Duodenal mucosa (tissue), 2 donors: ENCODE measurements around the gene SUGCT.

ENCODE experiments used
- H3K27ac ChIP-seq: one replicate; pipeline ENCODE4 v1.7.0; 2013; ENCODE audit warnings: low read depth, low read length
- H3K27me3 ChIP-seq, 2 donors: one replicate each; pipeline ENCODE4 v1.7.0; 2013; ENCODE audit warnings: low read length in 2 of 2, control low read depth in 1 of 2; ENCODE audit not compliant: insufficient read depth in 2 of 2, control insufficient read depth in 1 of 2
- H3K36me3 ChIP-seq, 2 donors: one replicate each; pipeline ENCODE4 v1.7.0; 2013; ENCODE audit warnings: low read length in 2 of 2, control low read depth in 1 of 2; ENCODE audit not compliant: insufficient read depth in 2 of 2, control insufficient read depth in 1 of 2
- H3K4me1 ChIP-seq, 2 donors: one replicate each; pipeline ENCODE4 v1.7.0; 2013; ENCODE audit warnings: low read length in 2 of 2, control low read depth in 1 of 2; ENCODE audit not compliant: insufficient read depth in 2 of 2, control insufficient read depth in 1 of 2
- H3K4me3 ChIP-seq, 2 donors: one replicate each; pipeline ENCODE4 v1.7.0; 2013; ENCODE audit warnings: low read length in 2 of 2, low read depth in 1 of 2
- H3K9ac ChIP-seq, 2 donors: one replicate each; pipeline ENCODE4 v1.7.0; 2013; ENCODE audit warnings: low read length in 2 of 2, low read depth in 1 of 2
- H3K9me3 ChIP-seq, 2 donors: one replicate each; pipeline ENCODE4 v1.7.0; 2013; ENCODE audit warnings: low read length in 2 of 2, control low read depth in 1 of 2; ENCODE audit not compliant: control insufficient read depth in 1 of 2

SUGCT gene

DNA sequence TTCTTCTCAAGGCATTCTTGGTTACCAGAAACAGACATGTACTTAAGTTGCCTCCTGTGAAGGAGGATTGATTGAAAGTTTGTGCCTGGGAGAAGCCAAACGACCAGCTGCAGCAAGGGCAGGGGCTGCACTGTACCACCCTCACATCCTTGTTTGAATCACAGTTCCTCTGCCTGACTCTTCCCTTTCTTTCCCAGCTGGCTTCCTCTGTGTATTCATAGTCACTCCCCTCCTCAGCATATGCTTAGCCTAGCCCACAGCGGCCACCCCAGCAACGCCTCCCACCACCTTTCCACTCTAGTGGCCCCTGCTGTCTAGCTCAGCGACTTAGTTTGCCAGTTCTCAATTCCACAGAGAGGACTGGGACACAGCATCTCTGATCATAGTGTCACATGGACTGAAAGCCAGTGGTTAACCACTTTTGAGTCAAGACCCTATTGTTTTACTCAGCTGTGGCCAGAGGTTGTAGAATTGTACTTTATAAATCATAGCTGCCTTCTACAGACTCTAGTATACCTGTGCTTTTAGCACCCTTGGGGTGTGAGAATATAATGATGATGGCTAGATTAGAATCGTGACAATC lies 643.0 kb downstream of the SUGCT start:
- no peak overlapping the region for H3K27ac ChIP-seq
- H3K36me3 ChIP-seq: no peaks in the 10 kb centered on the region
- no peaks in the 10 kb centered on the region for H3K4me1 ChIP-seq
- no peaks in the 10 kb centered on the region for H3K9me3 ChIP-seq
- H3K9ac ChIP-seq: no peak overlapping the region
- H3K4me3 ChIP-seq: no peak overlapping the region
- no peaks in the 10 kb centered on the region for H3K27me3 ChIP-seq

DNA sequence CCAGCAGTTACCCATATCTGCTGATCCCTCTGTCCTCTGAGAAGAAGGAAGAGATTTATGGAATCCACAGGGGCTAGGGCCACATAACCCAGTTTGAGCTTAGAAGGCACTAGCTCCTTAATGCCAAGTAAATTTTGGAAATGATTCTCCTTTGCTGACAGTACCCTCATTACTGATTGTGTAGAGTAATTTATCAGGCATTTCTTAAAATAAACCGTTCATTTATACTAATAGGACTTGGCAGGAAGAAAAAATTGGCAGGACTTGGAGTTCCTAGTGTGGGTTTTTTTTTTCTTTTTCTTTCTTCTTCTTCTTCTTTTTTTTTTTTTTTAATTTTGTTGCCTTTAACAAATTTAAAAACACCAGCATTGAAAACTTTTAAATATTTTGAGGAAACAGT lies 645.7 kb downstream of the SUGCT start:
- H3K4me3 ChIP-seq: no peak overlapping the region
- H3K9ac ChIP-seq: no peak overlapping the region
- no peaks in the 10 kb centered on the region for H3K27me3 ChIP-seq
- no peak overlapping the region for H3K27ac ChIP-seq
- H3K4me1 ChIP-seq: no peaks in the 10 kb centered on the region
- no peaks in the 10 kb centered on the region for H3K9me3 ChIP-seq
- no peaks in the 10 kb centered on the region for H3K36me3 ChIP-seq

DNA sequence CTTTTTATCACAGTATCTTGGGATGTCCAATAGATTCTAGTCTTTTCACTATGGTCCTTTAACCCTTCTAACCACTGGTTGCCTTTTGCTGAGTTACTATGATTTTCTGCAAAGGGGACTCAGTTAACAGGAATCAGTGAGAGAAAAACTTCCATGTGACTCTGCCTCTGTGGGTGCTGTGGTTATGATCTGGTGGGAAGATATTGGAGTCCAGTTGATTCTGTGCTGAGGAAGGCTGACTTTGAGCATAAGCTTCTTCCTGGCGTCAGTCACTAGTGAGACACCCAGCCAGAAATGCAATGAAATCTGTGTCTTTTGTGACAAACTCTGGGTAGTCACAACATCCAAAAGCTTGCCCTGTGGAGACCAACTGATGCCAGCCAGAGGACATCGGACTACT lies 648.0 kb downstream of the SUGCT start:
- Histone ChIP-seq H3K36me3 (no peaks in the 10 kb centered on the region), H3K27me3 (no peaks in the 10 kb centered on the region), H3K9me3 (no peaks in the 10 kb centered on the region), H3K4me3 (no peak overlapping the region), H3K9ac (no peak overlapping the region), H3K27ac (no peak overlapping the region), H3K4me1 (no peaks in the 10 kb centered on the region)

DNA sequence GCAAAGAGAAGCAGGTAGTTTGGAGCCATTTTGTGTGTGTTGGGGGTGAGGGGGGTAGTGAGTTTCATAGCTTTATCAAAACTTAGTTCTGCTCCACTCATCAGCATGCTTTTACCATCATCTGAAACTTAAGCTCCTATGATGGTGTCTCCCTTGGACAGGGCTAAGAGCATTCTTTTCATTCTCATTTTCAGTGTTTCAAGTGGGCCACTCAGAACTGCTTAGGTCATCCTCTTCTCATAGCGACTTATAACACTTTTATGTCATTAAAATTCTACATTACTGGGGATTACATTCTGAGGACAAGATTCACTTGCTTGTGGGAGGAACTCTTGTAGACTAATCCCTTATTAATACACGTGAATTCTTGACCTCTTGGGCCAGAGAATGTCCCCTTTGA lies 649.4 kb downstream of the SUGCT start:
- H3K4me3 ChIP-seq: no peak overlapping the region
- H3K9me3 ChIP-seq: no peaks in the 10 kb centered on the region
- H3K27me3 ChIP-seq: no peaks in the 10 kb centered on the region
- H3K27ac ChIP-seq: no peak overlapping the region
- no peaks in the 10 kb centered on the region for H3K36me3 ChIP-seq
- no peak overlapping the region for H3K9ac ChIP-seq
- no peaks in the 10 kb centered on the region for H3K4me1 ChIP-seq

DNA sequence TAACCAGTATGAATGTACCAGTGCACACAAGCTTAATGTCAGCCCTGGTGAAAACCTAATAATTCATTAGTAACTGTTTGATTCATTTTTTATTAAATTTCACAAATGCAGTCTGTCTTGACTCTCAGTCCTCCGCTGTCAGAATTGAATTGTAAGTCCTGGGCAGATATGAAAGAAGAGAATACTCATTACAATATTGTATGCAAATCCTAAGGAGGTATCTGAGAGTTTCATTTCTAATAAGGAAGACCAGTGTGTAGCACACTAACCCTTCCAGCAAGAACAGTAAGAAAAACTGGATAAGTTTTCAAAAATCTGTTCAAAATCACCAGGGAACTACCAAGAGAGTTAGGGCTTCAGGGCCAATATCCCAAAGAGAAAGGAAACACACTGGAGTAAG lies 652.1 kb downstream of the SUGCT start:
- Histone ChIP-seq H3K9me3 (no peaks in the 10 kb centered on the region), H3K4me1 (no peaks in the 10 kb centered on the region), H3K9ac (no peak overlapping the region), H3K4me3 (no peak overlapping the region), H3K36me3 (no peaks in the 10 kb centered on the region), H3K27me3 (no peaks in the 10 kb centered on the region), H3K27ac (no peak overlapping the region)

DNA sequence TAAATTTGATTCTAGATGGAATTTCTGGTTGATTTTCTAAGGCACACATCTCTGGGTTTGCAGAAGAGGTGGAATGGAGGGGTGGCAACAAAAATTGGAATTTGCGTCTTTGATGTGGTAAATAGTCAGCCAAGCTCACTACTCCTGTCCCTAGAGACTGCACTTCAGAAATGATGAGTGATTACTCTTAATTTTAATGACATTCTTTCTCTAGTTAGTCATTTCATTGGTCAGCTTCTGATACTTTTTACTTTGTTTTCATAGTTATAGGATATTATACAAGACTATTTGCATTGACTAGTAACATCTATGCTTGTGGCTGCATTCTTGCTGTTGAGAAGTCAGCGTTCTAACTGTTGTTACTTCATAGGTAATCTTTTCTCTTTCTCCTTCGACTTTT lies 658.3 kb downstream of the SUGCT start:
- no peaks in the 10 kb centered on the region for H3K27me3 ChIP-seq
- H3K9ac ChIP-seq: no peak overlapping the region
- no peaks in the 10 kb centered on the region for H3K36me3 ChIP-seq
- no peak overlapping the region for H3K27ac ChIP-seq
- no peaks in the 10 kb centered on the region for H3K4me1 ChIP-seq
- no peaks in the 10 kb centered on the region for H3K9me3 ChIP-seq
- H3K4me3 ChIP-seq: no peak overlapping the region

DNA sequence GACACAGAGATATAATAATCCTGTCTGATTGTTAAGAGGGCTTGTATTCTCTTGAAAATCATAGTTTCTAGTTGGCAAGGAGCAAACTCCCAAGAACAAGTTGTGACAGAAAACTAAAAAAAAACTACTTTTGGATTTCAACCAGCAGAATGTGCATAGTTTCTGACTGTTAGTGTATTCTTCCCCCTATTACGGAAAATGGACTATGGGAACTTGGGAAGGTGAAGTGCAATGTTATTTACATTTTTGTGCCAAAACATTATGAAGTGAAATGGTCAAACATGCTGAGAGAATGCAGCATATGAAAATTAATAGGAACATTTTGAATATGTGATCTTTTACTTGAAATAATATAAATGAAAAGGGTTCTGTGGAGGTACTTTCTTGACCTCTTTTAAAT lies 660.8 kb downstream of the SUGCT start:
- no peaks in the 10 kb centered on the region for H3K4me1 ChIP-seq
- no peaks in the 10 kb centered on the region for H3K27me3 ChIP-seq
- H3K36me3 ChIP-seq: no peaks in the 10 kb centered on the region
- no peak overlapping the region for H3K9ac ChIP-seq
- H3K27ac ChIP-seq: no peak overlapping the region
- no peaks in the 10 kb centered on the region for H3K9me3 ChIP-seq
- no peak overlapping the region for H3K4me3 ChIP-seq

DNA sequence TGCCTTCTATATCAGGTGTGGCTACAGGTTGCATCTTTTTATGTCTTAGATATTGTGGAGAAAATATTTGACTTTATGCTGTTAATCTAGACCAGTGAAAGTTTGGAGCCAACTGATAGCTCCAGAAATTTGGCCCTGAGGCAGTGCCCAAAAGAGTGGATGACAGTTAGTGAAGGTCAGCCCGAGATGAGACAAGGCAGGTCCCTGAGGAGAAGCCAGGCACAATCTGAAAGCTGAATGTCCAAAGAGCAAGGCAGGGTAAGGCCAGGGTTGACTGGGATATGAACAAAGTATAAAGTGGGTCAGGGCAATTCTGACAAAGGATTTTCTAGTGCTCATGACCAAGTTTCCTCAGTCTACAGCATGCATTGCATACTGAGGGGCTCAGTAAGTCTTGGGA lies 661.9 kb downstream of the SUGCT start:
- H3K36me3 ChIP-seq: no peaks in the 10 kb centered on the region
- H3K4me1 ChIP-seq: no peaks in the 10 kb centered on the region
- H3K4me3 ChIP-seq: no peak overlapping the region
- H3K9ac ChIP-seq: no peak overlapping the region
- no peaks in the 10 kb centered on the region for H3K9me3 ChIP-seq
- H3K27ac ChIP-seq: no peak overlapping the region
- no peaks in the 10 kb centered on the region for H3K27me3 ChIP-seq

DNA sequence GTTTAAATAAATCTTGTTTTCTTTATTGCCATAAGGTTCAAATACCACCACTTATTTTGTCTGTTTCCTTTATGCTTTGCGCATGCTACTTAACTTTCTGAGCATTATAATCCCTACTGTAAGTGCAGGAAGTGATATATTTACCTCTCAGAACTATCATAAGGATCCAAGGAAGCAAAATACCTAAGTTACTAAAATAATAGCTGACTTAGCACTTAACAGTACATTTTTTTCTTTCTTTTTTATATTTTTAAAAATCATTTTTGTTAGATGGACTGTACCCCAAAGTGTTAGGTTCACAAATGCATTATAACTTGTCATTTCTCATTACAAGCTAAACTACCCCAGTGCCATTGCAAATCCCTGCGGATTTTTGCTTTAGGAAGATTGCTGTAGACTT lies 663.8 kb downstream of the SUGCT start:
- H3K4me1 ChIP-seq: no peaks in the 10 kb centered on the region
- no peak overlapping the region for H3K9ac ChIP-seq
- no peak overlapping the region for H3K27ac ChIP-seq
- no peaks in the 10 kb centered on the region for H3K9me3 ChIP-seq
- no peak overlapping the region for H3K4me3 ChIP-seq
- no peaks in the 10 kb centered on the region for H3K27me3 ChIP-seq
- H3K36me3 ChIP-seq: no peaks in the 10 kb centered on the region

DNA sequence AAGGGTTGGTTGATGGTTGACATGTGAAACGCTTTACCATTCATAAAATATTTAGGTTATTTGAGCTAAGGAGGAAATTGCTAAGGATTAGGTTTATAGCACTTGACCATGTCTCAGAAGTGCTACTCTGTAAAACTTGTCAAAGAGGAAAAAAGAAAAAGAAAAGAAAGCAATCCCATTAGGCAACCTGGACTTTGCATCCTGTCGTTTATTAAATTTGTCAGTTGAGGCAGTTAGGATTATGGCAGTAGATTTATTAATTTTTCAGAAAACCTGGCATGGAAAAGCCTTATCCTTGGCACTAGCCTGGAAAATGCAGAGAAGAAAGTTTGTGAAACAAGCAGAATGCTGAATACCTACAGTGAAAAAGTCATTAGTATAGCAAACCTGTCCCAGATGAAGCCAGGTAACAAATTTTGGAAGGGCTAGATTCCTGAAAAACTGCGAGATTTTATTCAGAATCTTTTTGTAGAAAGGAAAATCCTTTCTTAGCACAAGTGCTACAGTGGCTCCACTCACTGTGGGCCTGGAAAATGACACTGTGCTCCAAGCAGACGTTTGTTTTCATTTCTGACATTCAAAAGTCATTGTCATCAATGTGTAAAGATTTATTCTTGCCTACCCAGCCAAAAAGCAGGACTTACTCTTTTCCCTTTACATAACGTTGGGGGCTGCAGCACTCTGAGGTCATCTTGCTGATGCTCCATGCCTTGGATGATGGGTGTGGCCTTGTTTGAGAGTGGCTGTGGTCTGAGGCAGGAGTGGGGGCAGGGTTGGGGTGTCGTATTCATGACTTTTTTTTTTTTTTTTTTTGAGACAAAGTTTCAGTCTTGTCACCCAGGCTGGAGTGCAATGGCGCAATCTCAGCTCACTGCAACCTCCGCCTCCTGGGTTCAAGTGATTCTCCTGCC lies 664.9 kb downstream of the SUGCT start:
- Histone ChIP-seq H3K4me1 (no peaks in the 10 kb centered on the region), H3K9ac (no peak overlapping the region), H3K36me3 (no peaks in the 10 kb centered on the region), H3K27ac (no peak overlapping the region), H3K4me3 (no peak overlapping the region), H3K27me3 (no peaks in the 10 kb centered on the region), H3K9me3 (no peaks in the 10 kb centered on the region)
